Measurements from ENCODE around the gene CTRB1.
"Not testable (repeated sequence)": the region's sequence is repeated elsewhere in the genome, so short reads cannot be mapped to it uniquely, and the experiment has no call there.

CTRB1 gene

GRCh38 chr16:75238132-75238852 lies 19.5 kb downstream of the CTRB1 start:
- H3K27ac ChIP-seq, result no peak overlapping the region
- no peaks in the 10 kb centered on the region for H3K9me3 ChIP-seq (ENCODE audit: severe bottlenecking)
- DNase-seq, result no peak

GRCh38 chr16:75238853-75239541 lies 20.2 kb downstream of the CTRB1 start:
- DNase-seq, result no peak
- no peak for TF ChIP-seq CTCF (IDR thresholded peaks at IDR 0.05; ENCODE audit: low read depth, low read length)
- H3K36me3 ChIP-seq, result peaks cover 36% of the 10 kb centered on the region
- no peaks in the 10 kb centered on the region for H3K9me3 ChIP-seq (ENCODE audit: severe bottlenecking)
- H3K27ac ChIP-seq, result no peak overlapping the region
- H3K4me3 ChIP-seq (ENCODE audit: low read depth, low read length), result no peak overlapping the region
- H3K27me3 ChIP-seq (ENCODE audit: insufficient read depth, low read depth, severe bottlenecking), result no peaks in the 10 kb centered on the region

More at GRCh38 chr16:75238132-75238852, 19.5 kb downstream of the CTRB1 start:
- no peak for TF ChIP-seq CTCF (IDR thresholded peaks at IDR 0.05; ENCODE audit: low read depth, low read length)
- Histone ChIP-seq H3K36me3 (peaks cover 42% of the 10 kb centered on the region), H3K4me3 (ENCODE audit: low read depth, low read length) (no peak overlapping the region), H3K27me3 (ENCODE audit: insufficient read depth, low read depth, severe bottlenecking) (no peaks in the 10 kb centered on the region)

GRCh38 chr16:75239542-75240122 lies 20.8 kb downstream of the CTRB1 start:
- Histone ChIP-seq H3K36me3 (peaks cover 30% of the 10 kb centered on the region), H3K27me3 (ENCODE audit: insufficient read depth, low read depth, severe bottlenecking) (no peaks in the 10 kb centered on the region), H3K27ac (no peak overlapping the region), H3K9me3 (ENCODE audit: severe bottlenecking) (no peaks in the 10 kb centered on the region), H3K4me3 (ENCODE audit: low read depth, low read length) (no peak overlapping the region)
- no peak for TF ChIP-seq CTCF (IDR thresholded peaks at IDR 0.05; ENCODE audit: low read depth, low read length)
- DNase-seq, result no peak

- H3K27me3 ChIP-seq (ENCODE audit: insufficient read depth, low read depth, severe bottlenecking); H3K9me3 ChIP-seq (ENCODE audit: severe bottlenecking); H3K4me3 ChIP-seq (ENCODE audit: low read depth, low read length); DNase-seq; H3K27ac ChIP-seq: not testable (repeated sequence)
- H3K36me3 ChIP-seq, result peaks cover 20% of the 10 kb centered on the region
Observed at GRCh38 chr16:75240633-75241032, 21.8 kb downstream of the CTRB1 start.

- DNase-seq, result no peak
- TF ChIP-seq CTCF (IDR thresholded peaks at IDR 0.05; ENCODE audit: low read depth, low read length), result no peak
- H3K27ac ChIP-seq, result no peak overlapping the region
- H3K9me3 ChIP-seq (ENCODE audit: severe bottlenecking), result no peaks in the 10 kb centered on the region
- H3K4me3 ChIP-seq (ENCODE audit: low read depth, low read length), result no peak overlapping the region
- H3K27me3 ChIP-seq (ENCODE audit: insufficient read depth, low read depth, severe bottlenecking), result no peaks in the 10 kb centered on the region
- peaks cover 14% of the 10 kb centered on the region for H3K36me3 ChIP-seq
Observed at GRCh38 chr16:75241412-75241811, 22.6 kb downstream of the CTRB1 start.

- no peak for TF ChIP-seq CTCF (IDR thresholded peaks at IDR 0.05; ENCODE audit: low read depth, low read length)
- no peak overlapping the region for H3K4me3 ChIP-seq (ENCODE audit: low read depth, low read length)
- no peak for DNase-seq
- H3K27ac ChIP-seq, result no peak overlapping the region
- H3K36me3 ChIP-seq, result peaks cover 12% of the 10 kb centered on the region
- H3K27me3 ChIP-seq (ENCODE audit: insufficient read depth, low read depth, severe bottlenecking), result no peaks in the 10 kb centered on the region
- H3K9me3 ChIP-seq (ENCODE audit: severe bottlenecking), result no peaks in the 10 kb centered on the region
Observed at GRCh38 chr16:75241955-75242354, 23.2 kb downstream of the CTRB1 start.

GRCh38 chr16:75242436-75243078 lies 23.8 kb downstream of the CTRB1 start:
- H3K27ac ChIP-seq; H3K4me3 ChIP-seq (ENCODE audit: low read depth, low read length); DNase-seq; H3K27me3 ChIP-seq (ENCODE audit: insufficient read depth, low read depth, severe bottlenecking); H3K9me3 ChIP-seq (ENCODE audit: severe bottlenecking): not testable (repeated sequence)
- peaks cover 11% of the 10 kb centered on the region for H3K36me3 ChIP-seq
